ENCODE measurements around the gene TBXAS1.

The TBXAS1 gene

GRCh38 chr7:140048989-140049338 is 219.9 kb downstream of the TBXAS1 start:
- POLR2A ChIA-PET = no interaction called here

GRCh38 chr7:140049339-140050024 is 220.4 kb downstream of the TBXAS1 start:
- CTCF ChIA-PET = interaction anchor here (1.4 kb wide), 1 partner anchor 8 kb away, joined by 3 read pairs; no protein-coding TSS in a partner anchor
- POLR2A ChIA-PET = no interaction called here
- DNase-seq (ENCODE audit: low read depth, low spot score) = no peak
- no peak overlapping the region for H3K4me3 ChIP-seq (ENCODE audit: low read depth, low read length)
- no peak for TF ChIP-seq CTCF (IDR thresholded peaks at IDR 0.05; ENCODE audit: insufficient read depth, low read length, missing control alignments)

More at GRCh38 chr7:140048989-140049338, 219.9 kb downstream of the TBXAS1 start:
- no peak for DNase-seq (ENCODE audit: low read depth, low spot score)
- TF ChIP-seq CTCF (IDR thresholded peaks at IDR 0.05; ENCODE audit: insufficient read depth, low read length, missing control alignments) = no peak
- no peak overlapping the region for H3K4me3 ChIP-seq (ENCODE audit: low read depth, low read length)
- CTCF ChIA-PET = interaction anchor here (1.4 kb wide), 1 partner anchor 8 kb away, joined by 3 read pairs; no protein-coding TSS in a partner anchor

- POLR2A ChIA-PET = no interaction called here
- DNase-seq (ENCODE audit: low read depth, low spot score) = no peak
- H3K4me3 ChIP-seq (ENCODE audit: low read depth, low read length) = no peak overlapping the region
- CTCF ChIA-PET = interaction anchor here (1.3 kb wide), 1 partner anchor 44 kb away, joined by 3 read pairs; no protein-coding TSS in a partner anchor
- no peak for TF ChIP-seq CTCF (IDR thresholded peaks at IDR 0.05; ENCODE audit: insufficient read depth, low read length, missing control alignments)
Observed at GRCh38 chr7:140050100-140050499, 221.0 kb downstream of the TBXAS1 start.

- CTCF ChIA-PET = interaction anchor here (1.7 kb wide), 1 partner anchor 9 kb away, joined by 5 read pairs; no protein-coding TSS in a partner anchor
- H3K4me3 ChIP-seq (ENCODE audit: low read depth, low read length) = no peak overlapping the region
- no peak for TF ChIP-seq CTCF (IDR thresholded peaks at IDR 0.05; ENCODE audit: insufficient read depth, low read length, missing control alignments)
- no peak for DNase-seq (ENCODE audit: low read depth, low spot score)
- POLR2A ChIA-PET = no interaction called here
Observed at GRCh38 chr7:140051820-140052219, 222.8 kb downstream of the TBXAS1 start.

- DNase-seq (ENCODE audit: low read depth, low spot score) = no peak
- TF ChIP-seq CTCF (IDR thresholded peaks at IDR 0.05; ENCODE audit: insufficient read depth, low read length, missing control alignments) = no peak
- POLR2A ChIA-PET = no interaction called here
- no peak overlapping the region for H3K4me3 ChIP-seq (ENCODE audit: low read depth, low read length)
- CTCF ChIA-PET = no interaction called here
Observed at GRCh38 chr7:140053812-140054539, 224.9 kb downstream of the TBXAS1 start.

GRCh38 chr7:140054751-140055150 is 225.7 kb downstream of the TBXAS1 start:
- no peak for DNase-seq (ENCODE audit: low read depth, low spot score)
- H3K4me3 ChIP-seq (ENCODE audit: low read depth, low read length) = no peak overlapping the region
- ChIA-PET POLR2A (no interaction called here), CTCF (no interaction called here)
- TF ChIP-seq CTCF (IDR thresholded peaks at IDR 0.05; ENCODE audit: insufficient read depth, low read length, missing control alignments) = no peak
